GM21447 (cell line): ENCODE measurements around the gene IMPACT.
A peak's percentile ranks its signal among the peaks of the same experiment; 100 is the strongest.

Experiments used
- ATAC-seq: cut with Tn5 transposase; IDR thresholded peaks from one replicate; pipeline ENCODE4 v1.9.1; 2021; ENCODE audit not compliant: unreplicated experiment

Gene IMPACT

DNA sequence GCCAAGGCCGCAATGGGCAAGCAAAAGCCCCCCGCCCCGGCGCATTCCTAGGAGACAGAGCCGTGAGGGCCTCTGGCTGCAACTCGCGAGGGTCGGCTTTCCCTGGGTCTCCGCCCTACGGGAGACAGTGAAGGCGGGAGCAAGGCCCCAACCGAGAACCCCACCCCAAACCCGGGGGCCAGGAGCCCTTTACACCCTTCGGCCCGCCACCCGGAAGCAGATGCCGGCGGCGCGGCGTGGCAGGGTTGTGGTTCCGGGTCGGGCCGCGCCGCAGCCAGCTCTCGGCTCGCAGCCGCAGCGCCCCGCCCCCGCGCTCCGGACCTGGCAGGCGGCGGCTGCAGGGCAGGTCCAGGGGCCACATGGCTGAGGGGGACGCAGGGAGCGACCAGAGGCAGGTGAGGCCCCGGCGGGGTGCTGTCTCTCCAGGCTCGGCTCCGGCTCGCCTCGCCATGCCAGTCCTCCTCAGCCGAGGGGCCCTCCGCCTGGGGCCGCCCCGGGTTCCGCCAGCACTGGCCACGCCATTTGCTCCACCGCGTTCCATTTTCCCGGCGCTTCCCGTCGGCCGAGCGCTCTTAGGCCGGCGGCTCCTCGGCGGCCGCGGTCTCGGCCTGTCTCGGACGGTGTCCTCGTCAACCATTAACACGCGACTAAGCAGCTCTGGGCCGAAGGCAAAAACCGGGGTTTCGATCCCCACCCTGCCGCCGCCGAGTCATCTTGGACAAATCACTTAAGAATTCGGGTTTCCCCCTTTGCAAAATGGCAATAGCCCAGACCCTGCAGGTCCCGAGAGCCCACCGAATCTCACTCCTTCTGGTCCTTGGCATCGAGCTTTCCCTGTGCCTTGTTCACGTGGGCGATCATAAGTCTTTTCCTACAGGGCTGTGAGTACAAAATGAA, at the start of gene IMPACT:
Gene IMPACT, plus strand, starts transcription at position 273 of the 897 bp plus-strand sequence. Its CDS starts 87 bp downstream, at position 360.
- ATAC-seq, result peak; percentile 91

DNA sequence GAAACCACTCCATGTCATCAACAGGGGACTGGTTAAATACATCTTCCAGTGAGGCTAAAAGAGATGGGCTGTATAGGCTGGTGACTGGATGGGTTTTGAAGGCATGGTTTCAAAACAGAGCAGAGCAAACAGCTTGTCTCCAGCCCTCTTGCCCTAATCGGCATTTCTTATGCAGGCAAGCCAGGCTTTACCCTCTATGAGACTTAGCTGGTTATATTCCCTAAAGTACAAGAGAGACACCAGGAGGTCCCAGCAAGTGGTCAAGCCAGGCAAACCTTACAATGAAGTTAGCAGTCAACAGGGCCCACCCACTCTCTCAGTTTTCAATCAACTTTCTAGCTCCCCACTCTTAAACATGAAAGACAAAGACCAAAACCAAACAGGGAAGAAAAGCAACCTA, 47.9 kb upstream of the IMPACT start:
- ATAC-seq, result no peak

- no peak for ATAC-seq
These were observed 46.2 kb upstream of the IMPACT start for GRCh38 chr18:24380163-24380747.

GRCh38 chr18:24381126-24381525, 45.3 kb upstream of the IMPACT start:
- ATAC-seq, result no peak

DNA sequence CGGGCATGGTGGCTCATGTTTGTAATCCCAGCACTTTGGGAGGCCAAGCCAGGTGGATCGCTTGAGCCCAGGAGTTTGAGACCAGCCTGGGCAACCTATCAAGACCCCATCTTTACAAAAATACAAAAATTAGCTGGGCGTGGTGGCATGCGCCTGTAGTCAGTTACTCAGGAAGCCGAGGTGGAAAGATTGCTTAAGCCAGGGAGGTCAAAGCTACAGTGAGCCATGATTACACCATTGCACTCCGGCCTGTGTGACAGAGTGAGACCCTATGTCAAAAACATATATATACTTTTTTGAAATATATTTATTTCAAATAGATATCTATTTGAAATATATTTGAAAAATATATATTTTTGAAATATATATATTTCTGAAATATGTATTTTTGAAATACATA, 39.8 kb upstream of the IMPACT start:
- no peak for ATAC-seq

DNA sequence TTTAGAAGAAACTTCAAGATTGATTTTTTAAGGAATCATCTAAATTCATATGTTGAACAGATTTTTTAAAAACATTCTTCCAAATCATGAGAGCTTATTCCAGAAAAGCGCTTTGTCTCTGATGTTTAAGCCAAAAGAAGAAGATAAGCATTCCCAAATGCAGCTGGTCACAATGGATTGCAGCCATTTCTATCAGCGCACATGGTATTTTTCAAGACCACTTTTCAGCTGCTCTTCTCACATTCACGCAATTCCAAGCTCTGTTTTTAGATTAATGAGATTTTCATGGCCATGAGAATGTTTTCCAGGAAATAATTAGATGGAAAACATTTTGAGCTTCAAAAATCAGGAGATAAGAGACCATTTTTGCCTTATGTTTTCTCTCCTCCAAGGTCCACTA, 37.5 kb upstream of the IMPACT start:
- ATAC-seq, result no peak

DNA sequence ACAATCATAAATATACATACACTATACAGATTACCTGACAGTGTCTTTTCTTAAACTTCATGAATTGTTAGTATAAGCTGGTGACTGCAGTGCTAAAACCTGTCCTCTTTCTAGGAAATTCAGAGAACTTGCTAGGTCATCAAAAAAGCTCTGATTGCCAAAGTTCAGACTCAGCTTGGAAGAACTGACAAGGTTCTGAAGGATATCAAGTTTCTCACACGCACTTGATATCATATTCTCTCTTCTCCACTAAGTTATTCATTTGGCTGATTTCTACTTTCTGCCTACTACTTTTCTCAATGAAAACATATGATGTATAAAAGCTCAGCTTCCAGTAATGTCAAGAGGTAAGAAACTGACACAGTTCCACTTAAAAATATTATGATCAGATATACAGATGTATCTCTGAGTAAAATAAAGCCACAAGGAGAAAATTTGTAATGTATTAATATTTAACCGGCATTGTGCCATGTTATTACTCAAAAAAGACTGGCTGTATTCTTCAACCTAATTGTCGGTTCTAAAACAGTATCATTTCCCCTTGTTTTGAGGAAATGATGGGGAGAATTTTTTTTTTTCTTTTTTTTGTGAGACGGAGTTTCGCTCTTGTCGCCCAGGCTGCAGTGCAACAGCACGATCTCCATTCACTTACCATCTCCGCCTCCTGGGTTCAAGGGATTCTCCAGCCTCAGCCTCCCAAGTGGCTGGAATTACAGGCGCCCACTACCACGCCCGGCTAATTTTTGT, 31.2 kb upstream of the IMPACT start:
- ATAC-seq, result no peak

GRCh38 chr18:24396082-24396633, 30.3 kb upstream of the IMPACT start:
- no peak for ATAC-seq

- no peak for ATAC-seq
These were observed 29.3 kb upstream of the IMPACT start for GRCh38 chr18:24397131-24397693.

DNA sequence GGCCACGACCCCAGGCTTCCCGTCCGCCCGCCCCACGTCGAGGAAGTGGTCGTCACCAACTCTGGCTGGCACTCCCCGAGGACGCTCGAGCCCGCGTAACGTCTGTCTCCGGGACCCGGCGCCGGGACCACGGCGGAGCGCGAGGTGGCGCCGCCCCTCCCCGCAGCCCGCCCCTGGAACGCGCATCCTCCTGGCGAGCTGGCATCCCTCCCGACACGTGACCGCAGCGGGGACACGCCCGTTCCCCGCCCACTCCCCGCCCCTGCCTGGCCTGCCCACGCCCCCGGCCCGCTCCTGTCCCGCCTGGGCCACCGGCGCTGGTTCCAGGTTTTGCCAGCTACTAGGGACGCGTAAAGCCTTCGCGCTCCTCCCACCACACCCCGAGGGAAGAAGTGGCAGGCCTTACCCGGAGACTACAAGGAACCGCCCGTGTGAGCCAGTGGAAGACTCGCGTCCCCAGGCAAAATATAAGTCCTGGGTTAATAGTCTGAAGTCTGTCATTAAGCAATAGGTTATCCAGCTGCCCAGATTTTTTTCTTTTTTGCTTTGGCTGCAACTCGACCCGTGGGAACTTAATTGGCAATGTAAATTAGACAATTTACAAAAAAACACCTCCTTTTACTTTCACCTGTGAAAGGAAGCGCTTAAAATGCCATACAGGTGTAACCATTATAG, 28.6 kb upstream of the IMPACT start, which contains the start of gene OSBPL1A:
Gene OSBPL1A, minus strand, starts transcription at position 131 of the 675 bp plus-strand sequence. CDS start 20,291 bp downstream, outside the sequence.
- ATAC-seq, result no peak

DNA sequence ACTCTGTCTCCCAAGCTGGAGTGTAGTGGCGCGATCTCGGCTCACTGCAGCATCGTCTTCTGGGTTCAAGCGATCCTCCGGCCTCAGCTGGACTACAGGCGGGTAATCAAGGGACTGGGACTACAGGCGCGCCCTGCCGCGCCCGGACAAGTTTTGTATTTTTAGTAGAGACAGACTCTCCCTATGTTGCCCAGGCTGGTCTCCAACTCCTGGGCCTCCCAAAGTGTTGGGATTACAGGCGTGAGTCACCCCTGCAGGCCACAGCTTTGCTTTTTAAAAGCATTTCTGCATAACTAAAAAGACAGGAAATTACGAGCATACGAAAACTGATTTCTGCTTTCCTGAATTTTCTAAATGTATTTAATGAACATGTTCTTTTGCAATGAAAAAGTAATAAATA, 27.9 kb upstream of the IMPACT start:
- ATAC-seq, result no peak

DNA sequence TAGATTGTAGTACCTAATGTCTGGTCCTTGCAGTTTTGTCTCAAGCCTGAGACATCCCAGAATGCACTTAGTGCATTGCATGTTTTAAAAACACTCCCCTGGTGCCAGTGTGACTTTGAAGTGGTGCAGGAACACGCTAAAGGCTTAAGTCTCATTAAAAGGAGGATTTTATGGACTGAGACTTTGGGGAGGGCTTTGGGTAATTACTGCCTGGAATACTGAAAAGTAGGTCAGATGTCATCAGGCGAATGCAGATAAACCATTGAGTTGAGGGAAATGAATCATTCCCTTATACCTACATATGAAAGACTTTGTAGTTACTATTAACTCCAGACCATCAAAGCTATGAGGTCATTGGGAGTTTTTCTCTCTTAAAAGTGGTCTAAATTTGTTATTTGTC, 25.9 kb upstream of the IMPACT start:
- ATAC-seq, result no peak

DNA sequence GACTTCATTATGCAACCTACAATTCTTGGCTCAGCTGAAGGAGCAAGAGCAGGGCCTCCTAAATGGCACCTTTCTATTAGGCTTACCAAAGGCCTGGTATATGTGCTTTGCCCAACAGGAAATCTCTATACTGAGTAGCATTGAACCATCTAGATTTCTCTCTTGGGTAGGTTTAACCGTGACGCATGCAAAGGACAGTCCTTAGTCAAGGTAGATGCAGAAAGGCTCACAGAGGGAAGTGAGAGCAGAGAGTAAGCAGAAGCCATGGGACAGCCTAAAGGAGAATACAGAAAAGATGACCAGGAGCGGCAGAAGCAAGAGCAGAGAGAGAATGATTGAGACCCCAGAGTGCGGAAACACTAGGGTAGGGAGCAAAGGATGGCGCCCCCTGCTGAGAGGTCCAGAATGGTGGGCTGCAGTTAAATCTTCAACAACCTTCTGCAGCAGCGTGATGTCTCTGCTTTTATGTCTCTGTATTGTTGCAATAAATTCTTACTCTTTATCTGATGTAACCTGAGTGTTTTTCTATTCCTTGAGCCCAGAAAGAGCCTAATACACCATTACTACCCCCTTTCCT, 24.2 kb upstream of the IMPACT start:
- no peak for ATAC-seq

GRCh38 chr18:24403076-24403475, 23.4 kb upstream of the IMPACT start:
- no peak for ATAC-seq

GRCh38 chr18:24404591-24404990, 21.9 kb upstream of the IMPACT start:
- no peak for ATAC-seq

DNA sequence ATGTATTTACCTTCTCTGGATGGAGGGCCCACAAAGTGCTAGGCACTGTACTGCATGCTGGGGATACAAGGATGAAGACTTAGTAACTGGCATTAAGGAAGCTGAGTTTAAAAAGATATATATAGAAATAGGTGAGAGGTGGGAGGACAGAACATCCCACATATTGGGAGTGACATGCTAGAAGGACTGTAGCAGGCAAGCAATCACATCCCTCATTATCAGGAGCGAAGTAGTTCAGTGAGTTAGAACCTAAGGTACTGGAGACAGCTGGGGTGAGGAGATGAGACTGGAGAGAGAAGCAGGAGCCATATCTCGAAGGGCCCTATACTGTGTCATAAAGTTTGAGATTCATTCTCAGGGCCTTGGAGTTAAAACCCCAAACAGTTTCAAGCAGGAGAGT, 18.0 kb upstream of the IMPACT start:
- ATAC-seq, result no peak

DNA sequence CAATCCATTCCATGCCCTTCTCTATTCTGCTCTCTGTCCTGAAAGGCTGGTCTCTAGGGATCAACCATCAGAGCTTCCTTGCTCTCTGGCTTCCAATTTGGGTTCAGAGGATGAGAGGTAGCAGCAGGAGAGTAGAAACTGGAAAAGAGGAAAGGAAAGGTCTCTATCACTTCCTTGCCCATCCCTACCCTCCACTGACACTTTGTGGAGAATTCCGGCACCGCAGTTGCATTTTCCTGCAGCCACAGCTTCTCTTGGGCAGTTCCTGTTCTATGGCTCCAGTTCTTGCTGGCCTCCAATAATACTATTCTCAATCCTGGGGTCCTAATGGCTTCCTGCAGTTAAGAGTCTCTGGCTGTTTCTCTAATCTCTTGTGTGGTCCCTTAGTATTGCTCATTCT, 13.3 kb upstream of the IMPACT start:
- ATAC-seq, result no peak

- ATAC-seq, result no peak
These were observed 12.0 kb upstream of the IMPACT start for GRCh38 chr18:24414349-24415003.

GRCh38 chr18:24417480-24417879, 9.0 kb upstream of the IMPACT start:
- no peak for ATAC-seq

GRCh38 chr18:24420551-24420950, 5.9 kb upstream of the IMPACT start:
- ATAC-seq, result no peak
